H1 (cell line): ENCODE data around the gene TAS2R38. TPM values are rescaled to one million over a fixed set of nuclear protein-coding genes. Genes with fewer than 3 reads are reported as not detected.

ENCODE experiments used
- HDAC2 ChIP-seq, 2 experiments: fragments of 300-600 bp in 1 of 2; sonication (generic) in 1 of 2; IDR thresholded peaks; 2 replicates each; pipeline ENCODE4 v1.6.1; 2011 to 2012; ENCODE audit warnings: low read depth in 2 of 2, low read length in 2 of 2, mild to moderate bottlenecking in 2 of 2, moderate library complexity in 2 of 2, borderline replicate concordance in 1 of 2, inconsistent platforms in 1 of 2
- SAP30 ChIP-seq: fragments of 300-600 bp; sonication (generic); IDR thresholded peaks from 2 replicates; pipeline ENCODE4 v1.7.1; 2012; ENCODE audit warnings: low read length, moderate library complexity, mild to moderate bottlenecking, inconsistent platforms; ENCODE audit not compliant: insufficient read depth, insufficient replicate concordance
- SRF ChIP-seq: IDR thresholded peaks from 2 replicates; pipeline ENCODE4 v1.6.1; 2011; ENCODE audit warnings: mild to moderate bottlenecking, low read depth, low read length, moderate library complexity
- TAF7 ChIP-seq: optimal IDR thresholded peaks from 2 replicates; pipeline ENCODE3; 2011; ENCODE audit warnings: low read depth, mild to moderate bottlenecking, inconsistent platforms, low read length, moderate library complexity, borderline replicate concordance
- polyA plus RNA-seq, 7 experiments: library from polyadenylated mRNA; depleted of rRNA in 3 of 7; stranded (reverse) in 5 of 7; unstranded in 2 of 7; fragments of >200 nt in 5 of 7; fragments of 200-250 nt in 2 of 7; gene quantifications; 1 replicate in 5 of 7; 2 replicates in 1 of 7; 4 replicates in 1 of 7; pipeline versions ENCODE4 v1.2.1 to v1.2.3, GENCODE V29; 2011 to 2013; ENCODE audit warnings: missing spikeins in 2 of 7, mixed read lengths in 2 of 7
- total RNA-seq: library from RNA; stranded (reverse); fragmentation: NEBNext Ultra II Directional; extraction: Animal tissue kit (Norgen Biotek cat#: 25700); gene quantifications from 2 replicates; pipeline ENCODE4 v1.2.1, GENCODE V29; 2021
- TF ChIP-seq, protein P1 (sequence below), 3 experiments: IDR thresholded peaks; 1 replicate in 2 of 3; 2 replicates in 1 of 3; pipeline versions ENCODE4 v1.5.1 to v1.6.1; 2011; ENCODE audit warnings: low read length in 3 of 3, mild to moderate bottlenecking in 3 of 3, inconsistent platforms in 2 of 3, low read depth in 1 of 3, moderate library complexity in 1 of 3; ENCODE audit not compliant: insufficient read depth in 1 of 3; ENCODE audit errors: control extremely low read depth in 1 of 3

Gene TAS2R38
- total and polyA plus RNA-seq, 2 of the 8 experiments (the other 6 are each of a cell fraction or from before 2014, with no cell fraction given), result 0.11 TPM; not detected in 1

DNA sequence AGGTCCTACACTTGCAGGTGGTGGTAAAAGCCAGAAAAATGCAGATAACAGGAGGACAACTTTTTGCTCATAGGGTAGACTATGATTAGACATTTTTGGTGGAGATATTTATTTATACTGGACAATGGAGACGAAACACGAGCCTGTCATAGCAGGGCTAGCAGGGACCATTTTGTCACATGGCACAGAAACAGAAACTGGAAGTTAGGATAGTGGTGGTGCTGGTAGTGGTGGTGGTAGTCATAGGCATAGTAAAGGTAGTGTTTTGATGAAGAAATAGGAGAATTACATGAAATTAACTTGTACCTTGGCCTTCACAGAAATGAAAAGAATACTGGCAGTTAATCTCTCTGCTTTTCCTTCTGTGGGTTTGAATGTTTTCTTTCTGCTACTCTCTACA is 13.3 kb upstream of the TAS2R38 start (continued):
- TF ChIP-seq HDAC2 (IDR thresholded peaks at IDR 0.05; ENCODE audit: borderline replicate concordance in 1 of 2, low read depth in 2 of 2, low read length in 2 of 2) (no peak), SRF (no peak), SAP30 (no peak), TAF7 (no peak)
- TF ChIP-seq, protein P1, sequence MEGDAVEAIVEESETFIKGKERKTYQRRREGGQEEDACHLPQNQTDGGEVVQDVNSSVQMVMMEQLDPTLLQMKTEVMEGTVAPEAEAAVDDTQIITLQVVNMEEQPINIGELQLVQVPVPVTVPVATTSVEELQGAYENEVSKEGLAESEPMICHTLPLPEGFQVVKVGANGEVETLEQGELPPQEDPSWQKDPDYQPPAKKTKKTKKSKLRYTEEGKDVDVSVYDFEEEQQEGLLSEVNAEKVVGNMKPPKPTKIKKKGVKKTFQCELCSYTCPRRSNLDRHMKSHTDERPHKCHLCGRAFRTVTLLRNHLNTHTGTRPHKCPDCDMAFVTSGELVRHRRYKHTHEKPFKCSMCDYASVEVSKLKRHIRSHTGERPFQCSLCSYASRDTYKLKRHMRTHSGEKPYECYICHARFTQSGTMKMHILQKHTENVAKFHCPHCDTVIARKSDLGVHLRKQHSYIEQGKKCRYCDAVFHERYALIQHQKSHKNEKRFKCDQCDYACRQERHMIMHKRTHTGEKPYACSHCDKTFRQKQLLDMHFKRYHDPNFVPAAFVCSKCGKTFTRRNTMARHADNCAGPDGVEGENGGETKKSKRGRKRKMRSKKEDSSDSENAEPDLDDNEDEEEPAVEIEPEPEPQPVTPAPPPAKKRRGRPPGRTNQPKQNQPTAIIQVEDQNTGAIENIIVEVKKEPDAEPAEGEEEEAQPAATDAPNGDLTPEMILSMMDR (IDR thresholded peaks at IDR 0.05; ENCODE audit: control extremely low read depth in 1 of 3, insufficient read depth in 1 of 3, low read depth in 1 of 3, low read length in 3 of 3), result no peak
- TF ChIP-seq, all 59 proteins: peak for 0
